H1 (cell line): ENCODE measurements around the gene USF1.

Source experiments
- KDM5A ChIP-seq: fragments of 200-600 bp; IDR thresholded peaks from 2 replicates; pipeline ENCODE4 v1.7.1; 2012; ENCODE audit warnings: mild to moderate bottlenecking, low read length, inconsistent platforms, mixed read lengths
- POLR2A ChIP-seq, 2 experiments: IDR thresholded peaks; 1 replicate in 1 of 2; 2 replicates in 1 of 2; pipeline ENCODE4 v1.6.1; 2011; ENCODE audit warnings: low read depth in 2 of 2, low read length in 2 of 2, mild to moderate bottlenecking in 2 of 2; ENCODE audit errors: control extremely low read depth in 1 of 2
- TF ChIP-seq, protein P1 (sequence below): IDR thresholded peaks from 2 replicates; pipeline ENCODE4 v1.6.1; 2012; ENCODE audit warnings: inconsistent platforms

GRCh38 chr1:161047436-161048420 lies 2.0 kb upstream of the USF1 start:
- TF ChIP-seq KDM5A (no peak), POLR2A (IDR thresholded peaks at IDR 0.05; ENCODE audit: control extremely low read depth in 1 of 2, low read depth in 2 of 2, low read length in 2 of 2) (no peak)
- TF ChIP-seq, protein P1, sequence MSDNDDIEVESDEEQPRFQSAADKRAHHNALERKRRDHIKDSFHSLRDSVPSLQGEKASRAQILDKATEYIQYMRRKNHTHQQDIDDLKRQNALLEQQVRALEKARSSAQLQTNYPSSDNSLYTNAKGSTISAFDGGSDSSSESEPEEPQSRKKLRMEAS: no peak
